Measurements from ENCODE around the gene ANGEL1. TPM values are rescaled to one million over a fixed set of nuclear protein-coding genes. Genes with fewer than 3 reads are reported as not detected.

Gene ANGEL1
- total RNA-seq, result 7.1 and 15.3 TPM in 2 replicates

GRCh38 chr14:76812422-76813383 is at the start of gene ANGEL1:
TSS of gene ANGEL1 (minus strand) at chr14:76812882. CDS start at chr14:76812827, 55 bp downstream.
- peak within 1 kb of the TSS; percentile 69 for H3K4me3 ChIP-seq (ENCODE audit: low read depth, low read length)
- TF ChIP-seq CTCF (IDR thresholded peaks at IDR 0.05; ENCODE audit: insufficient read depth, low read length, poor library complexity, severe bottlenecking), result no peak
- H3K27me3 ChIP-seq (ENCODE audit: control insufficient read depth, insufficient read depth, low read length), result no peaks in the 10 kb centered on the region
- H3K36me3 ChIP-seq (ENCODE audit: control insufficient read depth, insufficient read depth, low read length), result no peaks in the 10 kb centered on the region
- DNase-seq (ENCODE audit: low read depth), result peak; percentile 45

GRCh38 chr14:76861574-76862255 is 49.0 kb upstream of the ANGEL1 start:
- no peak for TF ChIP-seq CTCF (IDR thresholded peaks at IDR 0.05; ENCODE audit: insufficient read depth, low read length, poor library complexity, severe bottlenecking)
- H3K27me3 ChIP-seq (ENCODE audit: control insufficient read depth, insufficient read depth, low read length), result peaks cover 25% of the 10 kb centered on the region
- no peaks in the 10 kb centered on the region for H3K36me3 ChIP-seq (ENCODE audit: control insufficient read depth, insufficient read depth, low read length)
- H3K4me3 ChIP-seq (ENCODE audit: low read depth, low read length), result no peak overlapping the region
- DNase-seq (ENCODE audit: low read depth), result no peak

- no peak for TF ChIP-seq CTCF (IDR thresholded peaks at IDR 0.05; ENCODE audit: insufficient read depth, low read length, poor library complexity, severe bottlenecking)
- no peak for DNase-seq (ENCODE audit: low read depth)
- Histone ChIP-seq H3K27me3 (ENCODE audit: control insufficient read depth, insufficient read depth, low read length) (peaks cover 15% of the 10 kb centered on the region), H3K4me3 (ENCODE audit: low read depth, low read length) (no peak overlapping the region), H3K36me3 (ENCODE audit: control insufficient read depth, insufficient read depth, low read length) (no peaks in the 10 kb centered on the region)
Measured at GRCh38 chr14:76856769-76857168, 44.1 kb upstream of the ANGEL1 start.

GRCh38 chr14:76855066-76855465 is 42.4 kb upstream of the ANGEL1 start:
- DNase-seq (ENCODE audit: low read depth), result no peak
- TF ChIP-seq CTCF (IDR thresholded peaks at IDR 0.05; ENCODE audit: insufficient read depth, low read length, poor library complexity, severe bottlenecking), result no peak
- H3K36me3 ChIP-seq (ENCODE audit: control insufficient read depth, insufficient read depth, low read length), result no peaks in the 10 kb centered on the region

GRCh38 chr14:76848879-76849278 is 36.2 kb upstream of the ANGEL1 start:
- DNase-seq (ENCODE audit: low read depth), result no peak
- H3K36me3 ChIP-seq (ENCODE audit: control insufficient read depth, insufficient read depth, low read length), result no peaks in the 10 kb centered on the region
- no peak for TF ChIP-seq CTCF (IDR thresholded peaks at IDR 0.05; ENCODE audit: insufficient read depth, low read length, poor library complexity, severe bottlenecking)

More at GRCh38 chr14:76855066-76855465, 42.4 kb upstream of the ANGEL1 start:
- H3K27me3 ChIP-seq (ENCODE audit: control insufficient read depth, insufficient read depth, low read length), result peaks cover 4% of the 10 kb centered on the region
- no peak overlapping the region for H3K4me3 ChIP-seq (ENCODE audit: low read depth, low read length)

More at GRCh38 chr14:76848879-76849278, 36.2 kb upstream of the ANGEL1 start:
- Histone ChIP-seq H3K4me3 (ENCODE audit: low read depth, low read length) (no peak overlapping the region), H3K27me3 (ENCODE audit: control insufficient read depth, insufficient read depth, low read length) (no peaks in the 10 kb centered on the region)
